ENCODE results near the gene SCN5A. TPM values are rescaled to one million over a fixed set of nuclear protein-coding genes. Genes with fewer than 3 reads are reported as not detected.

The SCN5A gene
- total and polyA plus RNA-seq, 2 of the 8 experiments (the other 6 are each of a cell fraction or from before 2014, with no cell fraction given): 4.8 to 11.4 TPM

GRCh38 chr3:38507120-38507519 is 142.4 kb downstream of the SCN5A start:
- no peak overlapping the region for H3K23ac ChIP-seq (ENCODE audit: insufficient read length)
- no peak overlapping the region for H2AK5ac ChIP-seq (ENCODE audit: low read depth, low read length)
- no peak overlapping the region for H3K4me2 ChIP-seq (ENCODE audit: insufficient read depth in 1 of 2, low read depth in 2 of 2, low read length in 2 of 2)
- TF ChIP-seq GABPA (IDR thresholded peaks at IDR 0.05; ENCODE audit: borderline replicate concordance, insufficient read depth, low read length) (no peak), CREB1 (IDR thresholded peaks at IDR 0.05) (no peak), SRF (IDR thresholded peaks at IDR 0.05; ENCODE audit: low read depth, low read length) (no peak), CTCF (IDR thresholded peaks at IDR 0.05; ENCODE audit: control extremely low read depth in 1 of 3, insufficient read depth in 1 of 3, low read depth in 1 of 3, low read length in 3 of 3) (no peak), YY1 (IDR thresholded peaks at IDR 0.05; ENCODE audit: low read depth, low read length) (no peak)
- no peak overlapping the region for H2BK5ac ChIP-seq (ENCODE audit: low read depth, low read length)
- H3K4me3 ChIP-seq (ENCODE audit: extremely low read depth in 1 of 4, insufficient read depth in 2 of 4, low read depth in 3 of 4, low read length in 4 of 4): no peak overlapping the region
- no peaks in the 10 kb centered on the region for H3K79me2 ChIP-seq (ENCODE audit: control insufficient read depth in 1 of 2, insufficient read depth in 2 of 2, low read length in 2 of 2)
- no peak overlapping the region for H2BK20ac ChIP-seq (ENCODE audit: low read length)
- H3K27ac ChIP-seq (ENCODE audit: low read depth, low read length): no peak overlapping the region
- peaks cover 0 to 38% (median 11%) of the 10 kb centered on the region in 4 experiments; a peak in 6 of 8 replicates for H3K36me3 ChIP-seq (ENCODE audit: control insufficient read depth in 2 of 4, insufficient read depth in 4 of 4, low read length in 3 of 4)
- no peak overlapping the region for H3K14ac ChIP-seq (ENCODE audit: insufficient read length)
- H3K23me2 ChIP-seq (ENCODE audit: low read depth, low read length): no peaks in the 10 kb centered on the region
- CTCF ChIA-PET (ENCODE audit: partially characterized antibody): interaction anchor here (0.6 to 1.9 kb wide), 4 partner anchors 10 to 321 kb away, joined by 3 to 5 read pairs (median 4); no protein-coding TSS in a partner anchor
- no peaks in the 10 kb centered on the region for H3K79me1 ChIP-seq (ENCODE audit: low read depth, low read length)
- no peaks in the 10 kb centered on the region for H4K20me1 ChIP-seq (replicated peaks in 1 of 2; ENCODE audit: control insufficient read depth in 1 of 2, insufficient read depth in 2 of 2, low read length in 2 of 2)
- H4K8ac ChIP-seq (ENCODE audit: extremely low read depth, insufficient read depth, low read length): no peak overlapping the region
- FAIRE-seq (no peak), DNase-seq (ENCODE audit: low read depth in 1 of 2, low spot score in 2 of 2) (no peak)
- no peak overlapping the region for H4K5ac ChIP-seq (ENCODE audit: insufficient read length, low read depth, low read length)
- no peak overlapping the region for H2BK120ac ChIP-seq (replicated peaks; ENCODE audit: low read depth, low read length)
- 85% methylated on average over 2 of the region's 2 CpGs; no CpG with 5 or more reads in 1 of the 2 experiments for WGBS, 2 experiments (ENCODE audit: extremely low coverage in 1 of 2, insufficient coverage in 1 of 2, insufficient read length in 1 of 2, insufficient replicate concordance in 2 of 2, low coverage in 1 of 2, low lambda C conversion rate in 2 of 2, missing lambda C conversion rate in 1 of 2)
- no peaks in the 10 kb centered on the region for H3K27me3 ChIP-seq (replicated peaks in 1 of 4; ENCODE audit: control insufficient read depth in 3 of 4, extremely low read depth in 1 of 4, insufficient read depth in 3 of 4, low read length in 3 of 4)
- H3K18ac ChIP-seq (ENCODE audit: extremely low read depth, low read length): no peak overlapping the region
- no peak overlapping the region for H4K91ac ChIP-seq (replicated peaks; ENCODE audit: insufficient read length, low read length)
- H2AFZ ChIP-seq (ENCODE audit: low read length): no peak overlapping the region
- POLR2A ChIA-PET (ENCODE audit: partially characterized antibody): no interaction called here
- no peaks in the 10 kb centered on the region for H3K9me3 ChIP-seq (ENCODE audit: insufficient read depth in 2 of 2, low read depth in 1 of 2, low read length in 1 of 2)
- H3K4ac ChIP-seq (replicated peaks; ENCODE audit: insufficient read length, low read depth, low read length): no peak overlapping the region
- H3K9ac ChIP-seq (replicated peaks in 1 of 4; ENCODE audit: extremely low read depth in 1 of 4, low read depth in 3 of 4, low read length in 3 of 4): no peak overlapping the region
- no peak overlapping the region for H2BK15ac ChIP-seq (ENCODE audit: low read length)
- H3K4me1 ChIP-seq (replicated peaks in 1 of 4; ENCODE audit: control insufficient read depth in 3 of 4, insufficient read depth in 4 of 4, low read length in 3 of 4): no peaks in the 10 kb centered on the region
- no peak overlapping the region for H3K56ac ChIP-seq (replicated peaks; ENCODE audit: insufficient read length, low read depth, low read length)
- no peak overlapping the region for H2BK12ac ChIP-seq (ENCODE audit: low read depth, low read length)
